GM08714 (cell line): ENCODE results near the gene NR2F2.
"Not testable (repeated sequence)": the region's sequence is repeated elsewhere in the genome, so short reads cannot be mapped to it uniquely, and the experiment has no call there.

Experiments used
- H3K4me3 ChIP-seq: fragments of 200-500 bp; sonication (Bioruptor generic); 2 replicates; pipeline ENCODE4 v1.5.1; 2014; ENCODE audit warnings: mild to moderate bottlenecking, low read length, inconsistent platforms
- ZNF274 ChIP-seq: IDR thresholded peaks from 2 replicates; pipeline ENCODE4 v1.6.1; 2012; ENCODE audit warnings: mild to moderate bottlenecking, low read depth, low read length

The NR2F2 gene

DNA sequence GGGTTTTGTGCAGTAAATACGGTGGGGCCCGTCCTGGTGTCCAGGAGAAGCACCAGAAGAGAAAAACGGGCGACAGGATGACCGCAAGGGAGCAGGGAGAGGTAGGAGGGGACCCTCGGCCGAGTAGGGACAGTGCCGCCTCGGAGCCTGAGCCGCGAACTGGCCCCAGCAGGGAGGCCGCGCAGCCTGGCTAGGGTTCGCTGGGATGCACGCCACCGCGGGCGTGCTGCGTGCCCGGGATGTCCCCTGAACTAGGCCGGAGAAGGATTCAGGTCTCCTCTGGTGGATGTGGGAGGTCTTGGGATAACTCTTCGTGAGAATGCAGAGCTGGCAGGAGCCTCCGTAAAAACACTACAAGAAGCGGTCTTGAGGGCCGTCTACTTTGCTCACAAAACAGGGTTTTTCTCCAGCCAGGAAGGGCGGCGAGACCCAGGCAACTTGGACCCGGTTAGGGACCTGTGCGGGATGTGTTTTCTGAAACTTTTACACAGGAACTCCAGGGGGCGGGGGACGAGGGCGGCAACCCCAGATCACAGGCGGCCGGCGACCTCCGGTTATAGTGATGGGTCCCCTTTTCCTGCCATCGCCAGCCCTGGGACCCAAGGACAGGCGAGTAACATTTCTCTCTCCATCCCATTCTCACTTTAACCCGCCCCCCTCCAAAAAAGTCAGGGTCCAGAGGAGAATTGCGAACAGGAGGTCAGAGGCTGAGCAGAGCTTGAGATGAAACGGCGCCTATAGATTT lies 35.5 kb downstream of the NR2F2 start:
- H3K4me3 ChIP-seq, result no peak overlapping the region

DNA sequence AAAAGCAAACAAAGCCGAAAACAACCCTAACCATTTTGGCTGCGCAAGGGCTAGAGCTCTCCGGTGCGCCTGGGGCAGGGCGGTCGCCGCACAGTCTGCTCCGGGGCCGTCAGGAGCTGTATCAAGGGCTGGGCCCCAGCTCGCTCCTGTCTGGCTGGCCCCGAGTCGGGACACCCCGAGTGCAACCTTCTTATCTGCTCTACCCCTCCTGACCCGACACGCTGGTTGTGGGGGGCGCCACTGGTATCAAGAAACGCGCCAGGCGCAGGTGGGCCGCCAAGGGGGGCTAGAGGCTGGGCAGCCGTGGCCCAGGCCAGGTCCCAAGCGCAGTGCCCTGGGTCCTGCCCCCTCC lies 36.0 kb downstream of the NR2F2 start:
- no peak overlapping the region for H3K4me3 ChIP-seq
- TF ChIP-seq ZNF274, result no peak

More for the DNA sequence above, 35.5 kb downstream of the NR2F2 start:
- no peak for TF ChIP-seq ZNF274

DNA sequence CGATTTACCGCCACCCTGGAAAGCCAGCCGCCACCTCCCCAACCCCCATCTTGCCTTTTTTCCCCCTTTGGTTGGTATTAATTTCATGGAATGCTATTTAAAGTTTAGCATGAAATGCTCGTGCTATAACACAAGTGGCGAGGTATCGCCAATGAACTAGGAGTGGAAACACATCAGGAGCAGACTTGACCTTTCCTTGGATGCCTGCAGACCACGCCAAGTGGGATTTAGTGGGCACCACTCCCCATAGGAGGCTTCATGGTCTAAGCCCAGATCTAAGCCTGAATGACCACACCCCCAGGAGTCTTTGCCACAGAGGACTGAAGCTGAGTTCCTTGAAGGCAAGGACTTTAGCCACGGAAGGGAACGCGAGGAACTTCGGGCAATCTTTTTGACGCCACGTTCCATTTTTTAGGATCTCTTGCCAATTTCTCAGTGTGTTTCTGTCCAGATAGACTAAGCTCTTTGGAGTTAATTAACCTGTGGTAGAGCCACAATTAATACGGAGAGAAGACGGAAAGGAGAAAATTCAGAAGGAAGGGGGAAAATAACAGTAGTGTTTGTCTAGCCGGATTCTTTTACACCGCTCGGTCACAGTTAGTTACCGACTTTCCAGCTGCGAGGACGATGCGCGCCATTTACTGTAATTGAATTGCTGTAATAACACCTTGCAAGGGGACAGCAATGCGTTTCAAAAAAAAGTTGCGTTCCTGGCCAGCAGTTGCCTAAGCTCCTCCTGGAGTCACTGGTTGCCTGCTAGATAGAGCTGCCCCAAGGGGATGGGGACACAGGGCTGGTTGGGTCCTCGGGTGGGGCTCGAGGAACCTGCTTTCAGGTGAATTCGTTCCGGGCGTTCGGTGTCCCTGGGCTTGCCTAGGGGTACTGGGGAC lies 37.1 kb downstream of the NR2F2 start:
- TF ChIP-seq ZNF274, result no peak

DNA sequence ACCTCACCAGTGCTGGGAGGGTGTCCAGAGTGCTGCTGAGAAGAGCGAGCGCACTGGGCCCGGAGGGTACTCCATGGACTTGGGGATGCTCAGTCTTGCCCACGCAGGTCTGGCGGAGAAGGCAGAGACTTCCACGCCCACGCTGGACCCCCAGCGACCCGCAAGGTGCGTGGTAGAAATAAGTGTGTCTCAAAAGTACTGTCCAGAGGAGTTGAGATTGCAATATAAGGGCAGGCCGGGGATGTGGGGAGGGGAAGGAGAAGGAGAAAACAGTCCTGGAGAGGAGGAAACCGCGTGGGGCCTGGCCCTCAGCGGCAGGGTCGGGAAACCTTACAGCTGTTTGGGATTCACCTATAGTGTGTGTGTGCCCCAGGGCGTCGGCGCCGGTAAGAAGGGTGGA lies 38.9 kb downstream of the NR2F2 start:
- H3K4me3 ChIP-seq, result no peak overlapping the region
- no peak for TF ChIP-seq ZNF274

More for the DNA sequence above, 37.1 kb downstream of the NR2F2 start:
- no peak overlapping the region for H3K4me3 ChIP-seq

DNA sequence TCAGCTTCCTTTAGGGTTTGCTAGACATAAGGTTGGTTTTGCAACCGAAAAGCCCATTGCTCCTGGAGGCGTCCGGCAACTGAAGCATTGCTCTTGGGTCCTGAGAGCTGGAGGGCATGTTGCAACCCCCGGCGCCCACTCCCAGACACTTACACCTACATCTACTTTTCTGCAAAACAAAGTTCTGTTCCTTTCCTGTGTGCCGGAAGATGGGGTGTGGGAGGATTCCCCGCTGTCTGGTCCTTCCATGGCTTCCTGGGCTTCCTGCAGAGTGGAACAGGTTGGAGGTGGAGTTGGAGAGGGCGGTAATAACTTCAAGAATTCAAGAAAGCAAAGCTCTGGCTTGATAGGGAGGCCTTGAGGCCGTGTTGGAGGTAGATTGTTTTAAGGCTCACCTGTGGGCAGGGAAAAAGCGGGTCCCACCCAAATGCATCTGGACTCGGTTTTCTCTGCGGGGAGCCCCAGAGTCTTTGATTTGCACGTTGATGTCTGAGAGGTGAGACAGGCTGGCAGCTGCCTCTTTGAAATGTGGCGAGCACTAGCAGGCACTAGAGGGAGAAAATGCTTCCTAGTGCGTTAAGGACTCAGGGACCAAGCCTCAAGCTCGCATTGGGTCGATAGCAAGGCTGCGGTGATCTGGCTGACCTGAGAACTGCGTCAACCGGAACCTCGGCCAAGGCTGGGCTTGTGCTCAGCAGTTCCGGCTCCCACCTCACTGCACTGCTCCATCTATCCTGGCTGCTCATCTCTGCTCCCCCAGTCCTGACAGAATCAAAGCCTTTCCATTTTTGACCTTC lies 39.5 kb downstream of the NR2F2 start:
- TF ChIP-seq ZNF274, result no peak
- no peak overlapping the region for H3K4me3 ChIP-seq

DNA sequence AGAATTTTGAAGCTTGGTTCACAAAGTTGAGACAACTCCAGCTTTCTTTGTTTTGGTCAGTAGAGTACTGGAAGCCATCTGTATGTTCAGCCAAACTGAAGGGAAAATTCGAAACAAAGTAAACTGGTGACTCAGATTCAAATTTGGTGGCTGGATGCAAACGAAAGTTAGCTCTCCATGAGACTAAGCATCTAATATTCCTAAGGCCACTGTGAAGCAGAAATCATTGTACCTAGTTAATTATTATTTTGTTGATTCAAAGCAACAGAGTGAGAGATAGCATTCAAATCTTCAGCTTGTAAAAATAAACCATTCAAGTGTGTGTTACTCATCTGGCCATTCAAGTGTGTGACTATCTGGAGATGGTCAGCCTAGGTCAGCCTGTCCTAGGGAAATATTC lies 42.1 kb downstream of the NR2F2 start:
- no peak overlapping the region for H3K4me3 ChIP-seq
- TF ChIP-seq ZNF274, result no peak

DNA sequence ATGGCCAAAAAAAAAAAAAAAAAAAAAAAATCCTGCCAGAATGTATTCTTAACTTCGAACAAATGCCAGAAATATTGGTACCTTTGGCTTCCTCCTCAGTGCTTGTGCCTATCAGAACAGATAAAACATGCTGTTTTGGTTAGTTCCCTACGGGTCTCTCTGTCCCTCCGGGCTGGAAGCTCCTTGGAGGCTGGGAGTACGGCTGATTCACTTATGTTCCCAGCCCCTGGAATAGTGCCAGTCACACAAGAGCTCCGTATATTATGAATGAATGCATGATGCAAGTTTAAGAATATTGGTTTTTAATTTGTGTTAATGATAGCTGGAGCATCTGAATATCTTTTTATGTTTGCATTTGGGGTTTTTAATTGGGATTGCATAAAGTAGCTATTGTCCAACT lies 44.0 kb downstream of the NR2F2 start:
- H3K4me3 ChIP-seq, result no peak overlapping the region
- TF ChIP-seq ZNF274, result no peak

DNA sequence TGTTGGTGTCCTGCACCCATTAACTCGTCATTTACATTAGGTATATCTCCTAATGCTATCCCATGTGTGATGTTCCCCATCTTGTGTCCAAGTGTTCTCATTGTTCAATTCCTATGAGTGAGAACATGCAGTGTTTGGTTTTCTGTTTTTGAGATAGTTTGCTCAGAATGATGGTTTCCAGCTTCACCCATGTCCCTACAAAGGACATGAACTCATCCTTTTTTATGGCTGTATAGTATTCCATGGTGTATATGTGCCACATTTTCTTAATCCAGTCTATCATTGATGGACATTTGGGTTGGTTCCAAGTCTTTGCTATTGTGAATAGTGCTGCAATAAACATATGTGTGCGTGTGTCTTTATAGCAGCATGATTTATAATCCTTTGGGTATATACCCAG lies 49.1 kb downstream of the NR2F2 start:
- not testable (repeated sequence) for H3K4me3 ChIP-seq

DNA sequence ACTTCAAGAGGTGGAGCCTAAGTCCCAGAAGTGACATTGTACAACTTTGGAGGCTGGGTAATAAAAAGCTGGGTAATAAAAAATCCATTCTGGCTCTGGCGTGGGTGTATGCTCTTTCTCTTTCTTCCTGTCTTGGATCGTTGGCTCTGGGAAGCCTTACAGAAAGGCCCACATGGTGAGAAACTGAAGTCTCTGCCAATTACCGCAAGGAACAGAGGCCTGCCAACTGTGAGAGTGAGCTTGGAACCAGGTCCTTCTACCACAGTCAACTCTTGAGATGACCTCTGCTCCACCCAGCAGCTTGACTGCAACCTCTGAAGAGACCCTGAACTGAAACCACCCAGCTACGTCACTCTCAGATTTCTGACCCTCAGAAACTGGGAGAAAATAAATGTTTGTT lies 51.0 kb downstream of the NR2F2 start:
- H3K4me3 ChIP-seq, result no peak overlapping the region
- TF ChIP-seq ZNF274, result no peak

DNA sequence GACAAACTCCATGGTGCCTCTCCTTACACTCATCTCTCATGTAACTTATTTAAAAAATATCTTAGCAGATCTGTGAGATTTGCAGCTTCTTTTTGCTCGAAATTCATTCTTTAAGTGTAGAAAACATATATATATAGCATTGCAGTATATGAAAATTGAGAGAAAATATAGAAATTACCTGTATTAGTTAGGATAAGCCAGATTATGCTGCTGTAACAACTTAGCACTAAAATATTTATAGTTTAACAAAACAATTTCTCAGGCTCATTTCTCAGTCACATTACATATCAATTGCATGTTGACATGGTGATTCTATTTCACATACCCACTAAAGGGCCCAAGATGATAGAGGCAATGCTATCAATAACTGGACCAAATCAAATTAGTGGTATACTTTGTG lies 54.7 kb downstream of the NR2F2 start:
- TF ChIP-seq ZNF274, result no peak
- no peak overlapping the region for H3K4me3 ChIP-seq

DNA sequence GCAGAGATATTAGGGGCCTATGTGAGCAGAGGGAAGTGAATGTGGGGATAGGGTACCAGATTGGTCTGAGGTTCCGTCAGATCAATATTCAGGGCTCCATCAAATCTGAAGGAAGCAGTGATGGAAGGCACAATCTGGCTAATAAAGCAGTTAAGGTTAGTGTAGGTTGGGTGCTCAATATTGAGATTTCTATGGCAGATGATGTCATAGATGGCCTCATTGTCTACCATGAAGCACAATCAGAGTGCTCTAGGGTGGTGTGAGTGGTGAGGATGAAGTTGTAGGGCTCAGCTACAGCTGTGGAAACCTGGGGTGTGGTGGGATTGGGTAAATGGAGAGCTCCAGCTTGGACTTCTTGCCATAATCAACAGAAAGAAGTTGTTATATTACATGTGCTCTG lies 58.2 kb downstream of the NR2F2 start:
- H3K4me3 ChIP-seq, result no peak overlapping the region
- TF ChIP-seq ZNF274, result no peak
